22Rv1 (cell line): Measurements from ENCODE around the gene MOB3B.

Experiments used
- ZFX ChIP-seq: fragments of 450-650 bp; IDR thresholded peaks from 2 replicates; pipeline ENCODE4 v1.6.1; 2017; ENCODE audit warnings: antibody characterized with exemption, borderline replicate concordance
- TF ChIP-seq, protein P1 (sequence below): fragments of 450-650 bp; IDR thresholded peaks from 2 replicates; pipeline ENCODE4 v1.5.1; 2017; ENCODE audit warnings: mild to moderate bottlenecking

DNA sequence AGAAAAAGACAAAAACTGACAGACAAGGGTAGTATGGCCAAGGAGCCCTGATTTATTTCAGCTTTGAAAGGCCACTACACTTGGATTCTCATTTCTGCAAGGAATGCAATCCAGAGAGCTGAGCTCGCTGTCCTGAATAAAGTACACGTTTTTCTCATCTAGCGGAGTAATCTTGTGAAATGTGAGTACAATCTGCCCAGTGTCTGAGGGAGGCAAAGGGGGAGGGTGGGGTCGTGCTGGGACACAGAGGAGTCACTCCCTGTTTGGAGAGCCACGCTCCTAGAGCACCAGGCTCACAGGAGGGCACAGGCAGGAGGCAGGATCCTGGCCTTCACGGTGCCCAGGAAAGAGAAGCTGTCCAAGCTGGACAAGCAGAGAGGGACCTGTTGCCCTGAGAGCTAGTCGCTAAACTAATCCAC is 56.5 kb downstream of the MOB3B start:
- TF ChIP-seq, protein P1, sequence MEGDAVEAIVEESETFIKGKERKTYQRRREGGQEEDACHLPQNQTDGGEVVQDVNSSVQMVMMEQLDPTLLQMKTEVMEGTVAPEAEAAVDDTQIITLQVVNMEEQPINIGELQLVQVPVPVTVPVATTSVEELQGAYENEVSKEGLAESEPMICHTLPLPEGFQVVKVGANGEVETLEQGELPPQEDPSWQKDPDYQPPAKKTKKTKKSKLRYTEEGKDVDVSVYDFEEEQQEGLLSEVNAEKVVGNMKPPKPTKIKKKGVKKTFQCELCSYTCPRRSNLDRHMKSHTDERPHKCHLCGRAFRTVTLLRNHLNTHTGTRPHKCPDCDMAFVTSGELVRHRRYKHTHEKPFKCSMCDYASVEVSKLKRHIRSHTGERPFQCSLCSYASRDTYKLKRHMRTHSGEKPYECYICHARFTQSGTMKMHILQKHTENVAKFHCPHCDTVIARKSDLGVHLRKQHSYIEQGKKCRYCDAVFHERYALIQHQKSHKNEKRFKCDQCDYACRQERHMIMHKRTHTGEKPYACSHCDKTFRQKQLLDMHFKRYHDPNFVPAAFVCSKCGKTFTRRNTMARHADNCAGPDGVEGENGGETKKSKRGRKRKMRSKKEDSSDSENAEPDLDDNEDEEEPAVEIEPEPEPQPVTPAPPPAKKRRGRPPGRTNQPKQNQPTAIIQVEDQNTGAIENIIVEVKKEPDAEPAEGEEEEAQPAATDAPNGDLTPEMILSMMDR = no peak
- TF ChIP-seq ZFX = no peak
